GM18907 (cell line): ENCODE measurements around the gene MYLK.
"Not testable (repeated sequence)": the region's sequence is repeated elsewhere in the genome, so short reads cannot be mapped to it uniquely, and the experiment has no call there.

Experiments
- ATAC-seq: cut with Tn5 transposase; IDR thresholded peaks from one replicate; pipeline ENCODE4 v1.9.1; 2021; ENCODE audit warnings: mild to moderate bottlenecking, moderate library complexity; ENCODE audit not compliant: unreplicated experiment

MYLK gene

DNA sequence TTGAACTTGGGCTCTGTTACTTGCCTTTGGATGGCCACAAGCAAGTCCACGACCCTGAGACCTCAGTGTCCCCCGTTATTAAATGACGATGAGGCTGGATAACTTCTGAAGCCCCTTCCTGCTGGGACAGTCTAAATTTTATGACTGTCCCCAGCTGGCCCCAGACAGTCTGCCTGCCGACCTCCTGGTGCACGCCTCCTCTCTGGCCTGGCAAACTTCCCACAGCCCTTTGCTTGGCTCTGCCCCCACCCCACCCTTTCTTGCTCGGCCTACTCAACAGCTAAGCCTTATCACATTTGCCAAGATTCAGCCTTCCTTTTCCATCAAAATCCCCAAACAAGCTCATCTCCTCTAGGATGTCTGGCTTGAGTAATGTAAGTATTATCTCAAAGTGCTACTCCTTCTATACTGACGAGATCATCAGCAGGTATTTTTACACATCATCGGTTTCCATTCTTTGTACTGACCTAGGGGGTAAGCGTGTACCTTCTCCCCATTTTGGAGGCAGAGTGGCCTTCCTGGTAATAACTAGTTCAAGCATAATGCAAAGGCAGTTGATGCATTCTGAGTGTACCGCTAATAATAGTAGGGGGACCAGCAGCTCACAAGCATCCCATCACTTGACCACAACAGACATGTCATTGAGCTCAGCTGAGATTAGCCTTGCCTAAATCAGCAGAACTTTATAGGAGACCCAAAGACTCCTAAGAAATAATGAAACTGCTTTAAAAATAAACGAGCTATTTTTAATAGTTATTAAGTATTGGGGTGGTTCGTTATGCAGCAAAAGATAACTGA, 178.4 kb downstream of the MYLK start:
- ATAC-seq = no peak

DNA sequence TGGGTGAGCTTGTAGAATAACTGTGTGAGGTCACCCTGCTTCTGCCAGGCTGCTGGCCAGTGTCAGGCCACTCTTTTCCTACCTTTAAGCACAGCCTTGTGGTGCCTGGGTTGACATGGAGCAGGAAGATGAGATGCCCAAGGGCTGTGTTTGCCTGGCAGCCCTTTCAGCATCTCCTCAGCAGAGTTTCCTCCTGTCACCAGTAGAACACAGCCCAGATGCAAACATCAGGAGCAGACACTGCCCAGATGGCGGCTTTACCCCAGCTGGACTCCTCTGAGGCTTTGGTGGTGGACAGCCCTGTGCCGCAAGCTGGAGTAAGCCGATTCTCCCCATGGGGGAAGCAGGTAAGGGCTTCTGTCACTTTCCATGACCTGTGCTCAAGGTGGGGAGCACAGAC, 180.5 kb downstream of the MYLK start:
- not testable (repeated sequence) for ATAC-seq

GRCh38 chr3:123702720-123703119, 181.4 kb downstream of the MYLK start:
- ATAC-seq = no peak

DNA sequence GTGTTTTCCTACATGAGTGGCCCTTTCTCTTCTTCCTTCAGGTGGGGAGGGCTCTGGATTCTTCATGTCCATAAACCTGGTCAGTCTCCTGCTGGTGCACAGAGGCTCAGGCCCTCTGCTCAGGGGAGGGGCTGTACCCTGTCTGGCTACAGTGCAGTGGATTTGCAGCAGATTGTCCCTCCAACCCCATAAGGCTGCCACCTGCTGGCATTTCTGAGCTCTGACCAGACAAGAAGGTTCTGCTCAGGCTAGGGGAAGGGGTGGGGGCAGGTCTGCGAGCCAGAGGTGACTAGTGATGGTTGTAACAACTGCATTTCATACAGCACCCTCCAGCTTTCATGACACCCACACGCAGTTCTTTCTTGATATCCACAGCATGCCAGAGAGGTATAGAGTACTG, 182.1 kb downstream of the MYLK start:
- not testable (repeated sequence) for ATAC-seq

- ATAC-seq = no peak
These were observed 183.1 kb downstream of the MYLK start for GRCh38 chr3:123700791-123701722.

DNA sequence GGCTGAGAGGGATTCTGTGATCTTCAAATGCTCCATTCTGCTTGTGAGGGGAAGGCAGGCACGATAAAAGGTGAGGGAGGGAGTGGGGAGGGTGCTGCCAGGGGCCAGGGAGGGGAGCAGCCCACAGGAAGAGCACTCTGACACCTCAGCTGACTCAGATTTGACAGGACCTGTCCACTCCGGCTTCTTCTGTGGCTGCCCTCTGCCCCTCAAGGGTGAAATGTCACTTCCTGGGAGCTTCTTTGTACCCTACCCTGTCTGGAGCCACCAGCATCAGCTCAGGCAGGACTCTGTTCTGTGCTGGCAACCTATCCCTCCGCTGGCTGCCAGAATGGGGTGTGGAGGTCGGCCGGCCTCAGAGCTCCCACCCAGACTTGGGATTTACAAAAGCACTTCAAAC, 185.3 kb downstream of the MYLK start:
- ATAC-seq = no peak

GRCh38 chr3:123696808-123697207, 187.3 kb downstream of the MYLK start:
- no peak for ATAC-seq

- no peak for ATAC-seq
These were observed 188.1 kb downstream of the MYLK start for GRCh38 chr3:123695731-123696640.

GRCh38 chr3:123695152-123695551, 189.0 kb downstream of the MYLK start:
- ATAC-seq = no peak

DNA sequence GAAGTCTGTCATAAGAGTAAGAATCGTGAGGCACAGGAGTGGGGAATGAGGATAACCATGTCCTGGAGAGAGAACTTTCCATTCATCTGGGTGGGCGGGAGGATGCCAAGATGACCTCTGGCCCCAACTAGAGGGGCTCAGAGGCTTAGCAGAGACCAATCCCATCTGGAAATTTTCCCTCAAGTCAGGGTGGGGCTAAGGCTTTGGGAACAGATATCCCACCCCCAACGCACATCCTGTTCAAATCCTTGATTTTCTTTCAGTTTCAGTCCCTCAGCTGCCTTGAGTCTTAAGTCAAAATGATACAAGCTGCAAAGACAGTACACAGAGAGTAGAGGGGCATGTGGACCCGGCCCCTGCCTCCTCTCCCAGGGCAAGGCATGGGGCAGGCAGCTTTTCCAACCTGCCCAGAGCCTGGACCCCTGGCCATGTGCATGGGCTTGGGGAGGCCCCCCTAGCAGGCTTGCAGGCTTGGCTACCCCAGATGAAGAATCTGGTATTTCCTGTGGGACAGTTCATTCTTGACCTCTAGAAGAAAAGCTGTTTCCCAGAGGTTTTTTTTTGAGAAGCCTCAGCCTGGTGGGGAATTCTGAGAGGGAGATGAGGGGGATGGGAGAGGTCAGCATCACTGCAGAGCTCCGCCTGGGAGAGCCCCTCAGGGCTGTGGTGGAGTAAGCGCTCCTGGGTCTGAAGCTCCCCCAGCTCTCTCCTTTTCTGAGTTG, 189.6 kb downstream of the MYLK start:
- ATAC-seq = no peak

- ATAC-seq = no peak
These were observed 190.4 kb downstream of the MYLK start for GRCh38 chr3:123693584-123694190.

DNA sequence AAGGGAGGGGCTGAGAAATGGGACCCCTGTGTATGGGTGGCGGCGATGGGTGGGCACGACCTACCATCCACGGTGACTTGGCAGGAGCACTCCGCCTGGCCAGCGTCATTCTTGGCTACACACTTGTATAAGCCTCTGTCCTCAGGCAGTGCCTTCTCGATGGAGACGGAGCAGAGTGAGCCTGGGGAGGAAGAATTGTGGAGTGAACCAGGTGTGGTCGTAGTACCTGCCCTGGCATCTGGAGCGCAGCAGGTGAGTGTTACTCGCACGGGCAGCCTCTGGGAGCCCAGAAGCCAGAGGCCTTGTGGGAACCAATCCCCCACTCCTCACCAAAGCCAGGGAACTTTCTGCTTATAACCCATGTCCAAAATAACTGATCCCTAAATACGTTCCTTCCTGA, 191.5 kb downstream of the MYLK start:
- no peak for ATAC-seq

DNA sequence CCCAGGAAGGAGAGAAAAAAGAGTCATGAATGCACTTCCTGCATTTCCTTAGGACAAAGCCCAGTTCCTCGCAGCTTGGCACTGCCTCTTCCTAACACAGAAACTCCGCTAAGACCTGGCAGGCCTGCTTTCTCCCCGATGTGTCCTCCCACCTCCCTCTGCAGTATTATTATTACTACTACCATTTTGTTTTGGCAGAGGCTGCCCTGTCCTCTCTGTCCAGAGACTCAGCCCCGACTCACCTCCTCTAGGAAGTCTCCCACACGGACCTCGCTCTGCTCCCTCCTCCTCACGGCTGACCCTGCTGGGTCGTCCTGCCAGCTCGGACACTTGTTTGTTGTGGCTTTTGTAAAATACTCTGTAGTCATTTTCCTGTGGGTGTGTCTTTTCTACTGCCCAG, 192.1 kb downstream of the MYLK start:
- no peak for ATAC-seq

GRCh38 chr3:123689831-123690230, 194.3 kb downstream of the MYLK start:
- ATAC-seq = no peak

DNA sequence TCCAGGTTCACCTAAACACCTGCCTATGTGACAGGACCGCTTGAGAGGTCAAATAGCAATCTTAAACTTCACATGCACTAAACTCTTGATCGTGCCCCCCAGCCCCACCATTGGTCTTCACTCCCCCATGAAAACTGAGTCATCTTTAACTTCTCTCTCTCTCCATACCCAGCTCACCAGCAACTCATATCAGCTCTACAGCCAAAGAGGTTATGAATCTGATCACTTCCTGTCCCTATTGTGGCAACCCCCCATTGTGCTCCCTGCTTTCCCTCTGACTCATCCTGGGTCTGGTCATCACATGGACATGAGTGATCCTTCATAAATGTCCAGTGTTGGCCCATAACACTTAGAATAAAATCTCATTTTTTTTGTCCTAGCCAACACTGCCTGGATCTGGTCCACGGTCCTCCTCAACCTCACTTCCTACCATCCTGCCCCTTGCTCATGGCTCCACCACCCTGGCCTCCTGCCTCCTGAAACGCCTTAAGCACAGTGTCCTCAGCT, 195.8 kb downstream of the MYLK start:
- ATAC-seq = no peak

GRCh38 chr3:123687286-123687685, 196.8 kb downstream of the MYLK start:
- no peak for ATAC-seq

DNA sequence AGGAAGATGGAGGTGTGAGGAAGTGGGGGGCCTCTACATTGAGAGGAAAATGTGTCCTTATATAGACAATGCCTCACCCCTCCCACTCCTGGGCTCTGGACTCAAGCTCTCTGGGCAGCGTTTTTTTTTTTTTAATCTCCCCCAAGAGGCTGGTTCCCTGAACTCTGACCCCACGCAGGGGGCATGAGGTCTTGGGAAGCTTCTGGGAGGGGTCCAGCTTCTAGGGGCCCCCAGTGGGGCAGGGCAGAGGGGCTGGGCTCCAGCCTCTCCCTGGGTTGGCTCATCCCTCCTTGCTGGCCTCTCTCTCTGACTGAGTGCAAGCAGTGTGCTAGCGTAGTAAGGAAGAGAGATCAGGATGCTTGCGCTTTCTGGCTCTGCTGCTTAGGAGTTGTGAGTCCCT, 197.9 kb downstream of the MYLK start:
- no peak for ATAC-seq

DNA sequence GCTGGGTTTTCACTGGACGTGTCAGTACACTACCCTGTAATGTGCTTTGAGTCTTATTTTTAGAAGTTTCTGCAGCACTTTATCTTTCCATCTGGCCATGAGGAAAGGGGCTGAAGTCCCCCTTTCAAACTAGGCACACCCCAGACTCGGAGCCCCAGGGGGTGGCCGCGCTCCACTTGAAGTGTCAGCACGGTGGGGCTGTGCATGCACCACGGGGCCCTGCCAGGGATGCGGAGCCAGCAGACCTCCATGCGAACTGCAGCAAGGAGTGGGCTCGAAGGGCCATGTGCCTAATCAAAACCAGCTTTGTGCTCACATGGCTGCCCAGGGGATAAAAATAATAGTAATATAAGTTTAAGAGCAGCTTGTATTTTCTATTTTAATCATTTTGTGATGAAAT, 198.4 kb downstream of the MYLK start:
- no peak for ATAC-seq

GRCh38 chr3:123684636-123685035, 199.5 kb downstream of the MYLK start:
- no peak for ATAC-seq

DNA sequence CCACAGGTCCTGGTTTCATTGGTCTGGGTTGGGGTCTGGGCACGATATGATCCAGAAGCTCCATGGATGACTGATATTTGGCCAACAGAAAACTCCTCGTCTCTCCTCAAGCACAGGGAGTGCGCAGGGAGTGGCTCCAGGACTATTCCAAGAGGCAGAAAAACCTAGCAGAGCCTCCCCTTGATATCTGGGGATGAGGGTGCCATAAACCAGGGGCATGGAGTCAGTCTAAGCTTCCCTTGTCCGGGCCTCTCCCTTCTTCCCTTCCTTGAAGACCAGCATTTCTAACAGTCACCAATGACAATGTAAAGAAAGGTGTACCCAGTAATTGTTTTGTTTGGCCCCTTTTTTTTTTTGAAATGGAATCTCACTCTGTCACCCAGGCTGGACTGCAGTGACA, 199.9 kb downstream of the MYLK start:
- ATAC-seq = no peak
